Chondrocyte (in vitro differentiated cells): ENCODE measurements around the gene MAP1LC3C. TPM values are rescaled to one million over a fixed set of nuclear protein-coding genes. Genes with fewer than 3 reads are reported as not detected.

ENCODE experiments used
- DNase-seq: peaks from one replicate; pipeline ENCODE4 v3.0.0; 2021; ENCODE audit warnings: mixed read lengths, low spot score
- H3K27ac Mint-ChIP-seq: one replicate; pipeline ENCODE4 v1.8.0; 2021; ENCODE audit warnings: mild to moderate bottlenecking, moderate library complexity, mixed read lengths; ENCODE audit not compliant: unreplicated experiment
- H3K27me3 Mint-ChIP-seq: 2 replicates; pipeline ENCODE4 v1.8.0; 2021; ENCODE audit warnings: low read depth, mixed read lengths
- H3K36me3 Mint-ChIP-seq: 2 replicates; pipeline ENCODE4 v1.8.0; 2021; ENCODE audit warnings: low read depth, mixed read lengths
- H3K4me1 Mint-ChIP-seq: 2 replicates; pipeline ENCODE4 v1.8.0; 2021; ENCODE audit warnings: low read depth, mild to moderate bottlenecking, mixed read lengths
- H3K4me3 Mint-ChIP-seq: one replicate; pipeline ENCODE4 v1.8.0; 2021; ENCODE audit warnings: mild to moderate bottlenecking, moderate library complexity, mixed read lengths; ENCODE audit not compliant: unreplicated experiment
- H3K9me3 Mint-ChIP-seq: 2 replicates; pipeline ENCODE4 v1.8.0; 2021; ENCODE audit warnings: low read depth, mixed read lengths
- total RNA-seq: library from RNA; stranded (reverse); gene quantifications from 3 replicates; pipeline ENCODE4 v1.2.1, GENCODE V29; 2021
- TF ChIP-seq, protein P1 (sequence below): fragments of 200-600 bp; sonication (generic); IDR thresholded peaks from 2 replicates; pipeline ENCODE4 v1.5.0; 2021; ENCODE audit warnings: antibody characterized with exemption, mild to moderate bottlenecking, moderate library complexity

Gene MAP1LC3C
- total RNA-seq, 1 donor from 2014 or later = 0.65 TPM

DNA sequence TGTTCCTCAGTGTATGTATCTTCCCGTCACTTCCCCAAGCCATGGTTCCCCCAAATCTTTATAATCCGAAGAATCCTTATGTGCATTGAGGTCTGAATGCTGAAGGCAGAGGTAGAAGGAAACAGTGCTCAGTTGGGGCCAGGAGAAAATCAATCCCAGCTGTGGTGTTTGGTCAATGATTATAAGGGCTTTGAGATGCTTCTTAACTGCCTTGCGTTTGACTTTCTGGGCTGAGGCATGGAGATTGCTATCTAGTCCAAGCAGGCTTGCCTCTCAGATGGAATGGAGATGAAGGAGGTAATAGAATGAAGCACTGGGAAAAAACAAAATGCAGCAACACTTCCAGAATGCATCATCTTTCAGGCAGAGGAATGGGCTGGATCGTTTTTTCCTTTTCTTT, 3.6 kb upstream of the MAP1LC3C start:
- Mint-ChIP-seq H3K9me3 (no peaks in the 10 kb centered on the region), H3K4me1 (peaks cover 28% of the 10 kb centered on the region), H3K36me3 (no peaks in the 10 kb centered on the region), H3K27ac (no peak overlapping the region), H3K4me3 (no peak overlapping the region), H3K27me3 (no peaks in the 10 kb centered on the region)
- no peak for DNase-seq
- TF ChIP-seq, protein P1, sequence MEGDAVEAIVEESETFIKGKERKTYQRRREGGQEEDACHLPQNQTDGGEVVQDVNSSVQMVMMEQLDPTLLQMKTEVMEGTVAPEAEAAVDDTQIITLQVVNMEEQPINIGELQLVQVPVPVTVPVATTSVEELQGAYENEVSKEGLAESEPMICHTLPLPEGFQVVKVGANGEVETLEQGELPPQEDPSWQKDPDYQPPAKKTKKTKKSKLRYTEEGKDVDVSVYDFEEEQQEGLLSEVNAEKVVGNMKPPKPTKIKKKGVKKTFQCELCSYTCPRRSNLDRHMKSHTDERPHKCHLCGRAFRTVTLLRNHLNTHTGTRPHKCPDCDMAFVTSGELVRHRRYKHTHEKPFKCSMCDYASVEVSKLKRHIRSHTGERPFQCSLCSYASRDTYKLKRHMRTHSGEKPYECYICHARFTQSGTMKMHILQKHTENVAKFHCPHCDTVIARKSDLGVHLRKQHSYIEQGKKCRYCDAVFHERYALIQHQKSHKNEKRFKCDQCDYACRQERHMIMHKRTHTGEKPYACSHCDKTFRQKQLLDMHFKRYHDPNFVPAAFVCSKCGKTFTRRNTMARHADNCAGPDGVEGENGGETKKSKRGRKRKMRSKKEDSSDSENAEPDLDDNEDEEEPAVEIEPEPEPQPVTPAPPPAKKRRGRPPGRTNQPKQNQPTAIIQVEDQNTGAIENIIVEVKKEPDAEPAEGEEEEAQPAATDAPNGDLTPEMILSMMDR = no peak

DNA sequence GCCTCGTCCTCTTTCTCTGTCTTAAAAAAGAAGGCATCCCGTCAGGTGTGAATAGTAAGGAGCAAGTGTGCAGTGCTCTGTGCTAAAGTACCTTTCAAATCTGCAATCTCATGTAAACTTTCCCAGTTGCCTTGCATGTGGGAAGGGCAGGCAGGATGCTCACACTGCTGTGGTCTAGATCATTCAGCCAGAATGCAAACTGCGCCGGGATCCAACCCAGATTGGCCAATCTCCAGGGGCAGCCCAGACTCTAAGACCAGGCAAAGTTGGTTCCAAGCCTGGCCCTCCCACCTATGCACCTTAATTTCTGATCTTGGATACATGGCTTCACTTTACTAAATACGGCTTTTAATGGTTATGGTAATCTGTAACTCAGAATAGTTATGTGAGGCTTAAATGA, 3.2 kb upstream of the MAP1LC3C start:
- Mint-ChIP-seq H3K9me3 (no peaks in the 10 kb centered on the region), H3K27me3 (no peaks in the 10 kb centered on the region), H3K36me3 (no peaks in the 10 kb centered on the region), H3K4me1 (peaks cover 28% of the 10 kb centered on the region), H3K4me3 (no peak overlapping the region), H3K27ac (no peak overlapping the region)
- TF ChIP-seq, protein P1 = no peak
- DNase-seq = no peak

DNA sequence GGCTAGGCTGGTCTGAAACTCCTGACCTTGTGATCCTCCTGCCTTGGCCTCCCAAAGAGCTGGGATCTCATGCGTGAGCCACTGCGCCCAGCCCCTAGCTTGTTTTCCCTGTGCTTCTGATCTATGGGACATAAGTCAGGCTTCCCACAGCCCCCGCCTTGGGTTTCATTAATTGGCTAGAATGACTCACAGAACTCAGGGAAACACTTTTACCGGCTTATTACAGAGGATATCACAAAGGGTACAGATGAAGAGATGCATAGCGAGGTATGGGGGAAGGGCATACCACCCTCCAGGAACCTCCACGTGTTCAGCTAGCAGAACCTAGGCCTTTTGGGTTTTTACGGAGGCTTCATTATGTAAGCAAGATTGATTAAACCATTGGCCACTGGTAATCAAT, 1.5 kb upstream of the MAP1LC3C start:
- Mint-ChIP-seq H3K36me3 (no peaks in the 10 kb centered on the region), H3K27me3 (no peaks in the 10 kb centered on the region), H3K4me3 (no peak overlapping the region), H3K27ac (no peak overlapping the region), H3K9me3 (no peaks in the 10 kb centered on the region), H3K4me1 (peaks cover 22% of the 10 kb centered on the region)
- DNase-seq = no peak
- TF ChIP-seq, protein P1 = no peak

DNA sequence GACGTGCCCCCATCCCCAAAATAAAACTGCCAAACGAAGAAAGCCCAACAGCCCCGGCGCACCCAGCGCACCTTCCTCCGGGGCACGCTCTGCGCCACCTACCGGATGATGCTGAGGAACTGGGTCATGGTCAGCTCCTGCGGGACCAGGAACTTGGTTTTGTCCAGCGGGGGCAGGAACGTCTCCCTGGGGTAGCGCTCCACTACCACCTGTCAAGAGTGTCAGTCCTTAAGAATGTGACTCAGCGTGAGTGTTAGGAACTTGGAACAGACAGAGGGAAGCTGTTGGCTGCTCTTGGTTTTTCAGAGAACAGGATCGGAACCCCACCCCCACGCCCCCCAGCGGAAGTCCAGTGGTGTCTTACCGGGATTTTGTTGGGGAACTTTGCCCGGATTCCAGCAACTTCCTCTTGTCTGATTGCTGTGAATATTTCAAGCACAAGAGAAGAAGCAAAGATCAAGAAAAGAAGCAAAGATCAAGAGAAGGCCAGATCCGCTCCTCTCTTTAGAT, 431 bp downstream of the MAP1LC3C start:
- TF ChIP-seq, protein P1 = peak; percentile 99
- Mint-ChIP-seq H3K4me3 (peak overlapping the region; percentile 74), H3K27ac (peak overlapping the region; percentile 70), H3K27me3 (no peaks in the 10 kb centered on the region), H3K9me3 (no peaks in the 10 kb centered on the region), H3K36me3 (no peaks in the 10 kb centered on the region), H3K4me1 (peaks cover 15% of the 10 kb centered on the region)
- DNase-seq = no peak

DNA sequence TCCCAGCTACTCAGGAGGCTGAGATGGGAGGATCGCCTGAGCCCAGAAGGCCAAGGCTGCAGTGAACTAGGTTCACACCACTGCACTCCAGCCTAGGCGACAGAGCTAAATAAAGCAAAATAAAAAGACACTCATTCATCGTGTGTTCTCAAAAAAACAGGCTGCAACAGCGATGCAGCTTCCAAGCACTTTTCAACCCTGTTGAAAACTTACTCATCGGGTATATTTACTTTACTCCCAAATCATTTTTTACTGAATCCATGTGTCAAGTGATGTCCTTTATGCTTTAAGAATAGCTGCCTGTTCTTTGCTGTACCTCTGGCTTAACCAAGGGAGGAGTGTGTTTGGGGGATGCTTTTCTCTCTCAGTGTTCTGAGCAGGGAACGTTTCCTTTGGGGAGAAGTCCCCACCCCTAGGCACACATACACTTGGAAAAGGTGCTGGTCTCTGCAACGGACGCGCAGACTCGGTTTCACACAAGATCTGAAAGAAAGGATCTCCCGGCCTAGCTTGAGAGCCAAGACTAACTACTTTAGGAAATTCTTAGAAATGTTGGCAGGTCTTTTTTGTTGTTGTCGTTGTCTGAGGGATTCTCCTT, 1.4 kb downstream of the MAP1LC3C start:
- no peak for DNase-seq
- Mint-ChIP-seq H3K36me3 (no peaks in the 10 kb centered on the region), H3K4me1 (peaks cover 21% of the 10 kb centered on the region), H3K4me3 (no peak overlapping the region), H3K27ac (no peak overlapping the region), H3K27me3 (no peaks in the 10 kb centered on the region), H3K9me3 (no peaks in the 10 kb centered on the region)
- TF ChIP-seq, protein P1 = no peak
